SK-N-SH (cell line): ENCODE measurements around the gene KIF1A. TPM values are rescaled to one million over a fixed set of nuclear protein-coding genes. Genes with fewer than 3 reads are reported as not detected.

Experiments used
- CTCF ChIA-PET: fragments of 300-600, 350-600 bp; formaldehyde crosslinking; extraction: SDS; loops from one replicate; lab custom pipeline; 2021; lab: Yijun Ruan, JAX
- POLR2A ChIA-PET: fragments of 350-600 bp; sonication (Branson Sonifier 250); formaldehyde crosslinking; extraction: SDS; loops from one replicate; lab custom pipeline; 2020; ENCODE audit warnings: antibody characterized with exemption, inconsistent platforms; lab: Yijun Ruan, JAX
- DNase-seq: peaks from one replicate; pipeline ENCODE4 v3.0.0; 2012
- H2AFZ ChIP-seq: fragments of 200-600 bp; sonication (generic); 2 replicates; pipeline ENCODE4 v1.8.1; 2016; ENCODE audit warnings: antibody characterized with exemption, mild to moderate bottlenecking, low read depth
- H3F3A ChIP-seq: fragments of 200-600 bp; sonication (generic); replicated peaks from 2 replicates; pipeline ENCODE3; 2016; ENCODE audit warnings: antibody characterized with exemption, mild to moderate bottlenecking; ENCODE audit not compliant: insufficient read depth
- H3K27ac ChIP-seq, 2 experiments: fragments of 200-500 bp in 1 of 2; fragments of 200-600 bp in 1 of 2; sonication (Bioruptor generic) in 1 of 2; sonication (generic), shearing (Covaris generic) in 1 of 2; 2 replicates each; pipeline versions ENCODE4 v1.5.1 to v1.6.1; 2014 to 2016; ENCODE audit warnings: low read depth in 2 of 2, inconsistent platforms in 1 of 2, low read length in 1 of 2, mild to moderate bottlenecking in 1 of 2, mixed read lengths in 1 of 2
- H3K27me3 ChIP-seq: fragments of 200-600 bp; sonication (generic), shearing (Covaris generic); 2 replicates; pipeline ENCODE4 v1.6.1; 2016; ENCODE audit warnings: mixed run types; ENCODE audit not compliant: insufficient read depth
- H3K36me3 ChIP-seq, 2 experiments: fragments of 200-500 bp in 1 of 2; fragments of 200-600 bp in 1 of 2; sonication (Bioruptor generic) in 1 of 2; sonication (generic) in 1 of 2; replicated peaks in 1 of 2; 2 replicates each; pipeline versions ENCODE3 to v1.5.1; 2014 to 2016; ENCODE audit warnings: low read length in 1 of 2, mild to moderate bottlenecking in 1 of 2; ENCODE audit not compliant: insufficient read depth in 2 of 2, control insufficient read depth in 1 of 2
- H3K4me1 ChIP-seq, 2 experiments: fragments of 200-500 bp in 1 of 2; fragments of 200-600 bp in 1 of 2; sonication (Bioruptor generic) in 1 of 2; sonication (generic), shearing (Covaris generic) in 1 of 2; 2 replicates each; pipeline versions ENCODE4 v1.5.1 to v1.6.1; 2014 to 2016; ENCODE audit warnings: low read depth in 1 of 2, low read length in 1 of 2, mixed run types in 1 of 2; ENCODE audit not compliant: insufficient read depth in 2 of 2, control insufficient read depth in 1 of 2
- H3K4me2 ChIP-seq: fragments of 200-600 bp; sonication (generic), shearing (Covaris generic); 2 replicates; pipeline ENCODE4 v1.6.1; 2017; ENCODE audit warnings: mixed run types
- H3K4me3 ChIP-seq, 2 experiments: fragments of 200-500 bp in 1 of 2; fragments of 200-600 bp in 1 of 2; sonication (Bioruptor generic) in 1 of 2; sonication (generic), shearing (Covaris generic) in 1 of 2; 2 replicates each; pipeline versions ENCODE4 v1.5.1 to v1.8.1; 2014 to 2016; ENCODE audit warnings: low read depth in 2 of 2, inconsistent platforms in 1 of 2, low read length in 1 of 2, mild to moderate bottlenecking in 1 of 2, mixed read lengths in 1 of 2, moderate library complexity in 1 of 2
- H3K79me2 ChIP-seq: fragments of 200-600 bp; sonication (generic); 2 replicates; pipeline ENCODE4 v1.8.1; 2017; ENCODE audit warnings: mild to moderate bottlenecking; ENCODE audit not compliant: insufficient read depth
- H3K9ac ChIP-seq: fragments of 200-600 bp; sonication (generic); 2 replicates; pipeline ENCODE4 v1.6.1; 2017; ENCODE audit warnings: mixed run types
- H3K9me2 ChIP-seq: fragments of 200-600 bp; sonication (generic); 2 replicates; pipeline ENCODE4 v1.6.1; 2017; ENCODE audit warnings: mixed run types
- H3K9me3 ChIP-seq: fragments of 200-600 bp; sonication (generic); 2 replicates; pipeline ENCODE4 v1.6.1; 2017; ENCODE audit warnings: mixed run types, mild to moderate bottlenecking, moderate library complexity
- H4K20me1 ChIP-seq: fragments of 200-600 bp; sonication (generic); 2 replicates; pipeline ENCODE4 v1.6.1; 2017; ENCODE audit warnings: mild to moderate bottlenecking, mixed run types; ENCODE audit not compliant: insufficient read depth
- CHD2 ChIP-seq: fragments of 150-350 bp; IDR thresholded peaks from 2 replicates; pipeline ENCODE4 v1.6.1; 2018; ENCODE audit warnings: low read length; ENCODE audit not compliant: partially characterized antibody
- CTCF ChIP-seq: fragments of 200-600 bp; sonication (generic); IDR thresholded peaks from 2 replicates; pipeline ENCODE4 v1.6.1; 2017; ENCODE audit warnings: antibody characterized with exemption, mild to moderate bottlenecking, moderate library complexity
- ELF1 ChIP-seq: IDR thresholded peaks from 2 replicates; pipeline ENCODE4 v1.4.0; 2012
- FOSL2 ChIP-seq: IDR thresholded peaks from 2 replicates; pipeline ENCODE4 v1.4.0; 2012; ENCODE audit warnings: low read depth, mild to moderate bottlenecking, moderate library complexity, borderline replicate concordance
- FOXM1 ChIP-seq: IDR thresholded peaks from 2 replicates; pipeline ENCODE4 v1.4.0; 2012; ENCODE audit warnings: low read depth, mild to moderate bottlenecking
- GATA2 ChIP-seq: sonication (generic); formaldehyde crosslinking; IDR thresholded peaks from 2 replicates; pipeline ENCODE4 v1.5.0; 2020; ENCODE audit warnings: mild to moderate bottlenecking, missing genetic modification reagents
- JUND ChIP-seq: IDR thresholded peaks from 2 replicates; pipeline ENCODE4 v1.4.0; 2012
- MEF2A ChIP-seq: IDR thresholded peaks from 2 replicates; pipeline ENCODE4 v1.4.0; 2012; ENCODE audit warnings: low read depth, borderline replicate concordance
- POLR2AphosphoS5 ChIP-seq: IDR thresholded peaks from 2 replicates; pipeline ENCODE4 v1.6.1; 2012; ENCODE audit warnings: low read depth, low read length
- RCOR1 ChIP-seq: fragments of 150-350 bp; IDR thresholded peaks from 2 replicates; pipeline ENCODE4 v1.6.1; 2017; ENCODE audit warnings: antibody characterized with exemption, low read length
- RFX5 ChIP-seq: IDR thresholded peaks from 2 replicates; pipeline ENCODE4 v1.6.1; 2012; ENCODE audit warnings: mild to moderate bottlenecking, improper control_type of control experiment, low read length
- RXRA ChIP-seq: IDR thresholded peaks from 2 replicates; pipeline ENCODE4 v1.4.0; 2012; ENCODE audit warnings: low read depth, mild to moderate bottlenecking, borderline replicate concordance
- TCF12 ChIP-seq: IDR thresholded peaks from 2 replicates; pipeline ENCODE4 v1.4.0; 2012
- USF1 ChIP-seq: IDR thresholded peaks from 2 replicates; pipeline ENCODE4 v1.4.0; 2012; ENCODE audit warnings: low read depth, borderline replicate concordance
- WGBS: methylation state at CpG from one replicate; pipeline ENCODE4 v1.1.6; 2017; ENCODE audit warnings: low lambda C conversion rate; 5-methylcytosine and 5-hydroxymethylcytosine counted together
- polyA plus RNA-seq, 3 experiments: library from polyadenylated mRNA; depleted of rRNA; stranded (reverse); fragments of >200 nt; gene quantifications; 2 replicates each; pipeline ENCODE4 v1.2.3, GENCODE V29; 2012
- TF ChIP-seq, protein P1 (sequence below): IDR thresholded peaks from 2 replicates; pipeline ENCODE4 v1.4.0; 2012; ENCODE audit warnings: low read depth
- TF ChIP-seq, protein P2 (sequence below): fragments of 150-350 bp; IDR thresholded peaks from 2 replicates; pipeline ENCODE4 v1.6.1; 2017; ENCODE audit warnings: antibody characterized with exemption, low read length, low read depth, borderline replicate concordance

Gene KIF1A
- polyA plus RNA-seq, 1 of the 3 experiments (the other 2 are of a cell fraction): 0.21 TPM

GRCh38 chr2:240774856-240775255 is 45.2 kb downstream of the KIF1A start:
- Histone ChIP-seq H3F3A (no peaks in the 10 kb centered on the region), H3K27me3 (no peaks in the 10 kb centered on the region), H4K20me1 (no peaks in the 10 kb centered on the region), H3K79me2 (no peaks in the 10 kb centered on the region), H2AFZ (no peak overlapping the region), H3K9ac (no peak overlapping the region), H3K4me1 (no peaks in the 10 kb centered on the region), H3K9me3 (no peaks in the 10 kb centered on the region), H3K4me2 (no peak overlapping the region), H3K36me3 (no peaks in the 10 kb centered on the region), H3K27ac (no peak overlapping the region), H3K4me3 (no peak overlapping the region), H3K9me2 (no peaks in the 10 kb centered on the region)
- no peak for TF ChIP-seq POLR2AphosphoS5
- TF ChIP-seq, protein P1, sequence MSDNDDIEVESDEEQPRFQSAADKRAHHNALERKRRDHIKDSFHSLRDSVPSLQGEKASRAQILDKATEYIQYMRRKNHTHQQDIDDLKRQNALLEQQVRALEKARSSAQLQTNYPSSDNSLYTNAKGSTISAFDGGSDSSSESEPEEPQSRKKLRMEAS: no peak
- no peak for TF ChIP-seq FOXM1
- no peak for TF ChIP-seq RXRA
- 46% methylated on average over 3 of the region's 9 CpGs for WGBS
- DNase-seq: no peak
- ChIA-PET POLR2A (no interaction called here), CTCF (no interaction called here)

GRCh38 chr2:240769096-240769495 is 50.9 kb downstream of the KIF1A start:
- TF ChIP-seq JUND: no peak
- TF ChIP-seq, protein P2, sequence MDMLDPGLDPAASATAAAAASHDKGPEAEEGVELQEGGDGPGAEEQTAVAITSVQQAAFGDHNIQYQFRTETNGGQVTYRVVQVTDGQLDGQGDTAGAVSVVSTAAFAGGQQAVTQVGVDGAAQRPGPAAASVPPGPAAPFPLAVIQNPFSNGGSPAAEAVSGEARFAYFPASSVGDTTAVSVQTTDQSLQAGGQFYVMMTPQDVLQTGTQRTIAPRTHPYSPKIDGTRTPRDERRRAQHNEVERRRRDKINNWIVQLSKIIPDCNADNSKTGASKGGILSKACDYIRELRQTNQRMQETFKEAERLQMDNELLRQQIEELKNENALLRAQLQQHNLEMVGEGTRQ: no peak
- Histone ChIP-seq H2AFZ (no peak overlapping the region), H4K20me1 (no peaks in the 10 kb centered on the region), H3K27ac (no peak overlapping the region), H3K9ac (no peak overlapping the region), H3K9me2 (no peaks in the 10 kb centered on the region), H3K4me1 (no peaks in the 10 kb centered on the region; a peak in 1 of 4 replicates), H3K9me3 (no peaks in the 10 kb centered on the region), H3K4me2 (no peak overlapping the region), H3K36me3 (no peaks in the 10 kb centered on the region), H3K4me3 (no peak overlapping the region; a peak in 1 of 4 replicates), H3K79me2 (no peaks in the 10 kb centered on the region), H3F3A (no peaks in the 10 kb centered on the region), H3K27me3 (no peaks in the 10 kb centered on the region)
- ChIA-PET CTCF (interaction anchor here (1.2 to 1.9 kb wide), 2 partner anchors 9 to 71 kb away, joined by 3 to 7 read pairs; no protein-coding TSS in a partner anchor), POLR2A (no interaction called here)
- 60% methylated on average over 3 of the region's 7 CpGs for WGBS
- no peak for DNase-seq

DNA sequence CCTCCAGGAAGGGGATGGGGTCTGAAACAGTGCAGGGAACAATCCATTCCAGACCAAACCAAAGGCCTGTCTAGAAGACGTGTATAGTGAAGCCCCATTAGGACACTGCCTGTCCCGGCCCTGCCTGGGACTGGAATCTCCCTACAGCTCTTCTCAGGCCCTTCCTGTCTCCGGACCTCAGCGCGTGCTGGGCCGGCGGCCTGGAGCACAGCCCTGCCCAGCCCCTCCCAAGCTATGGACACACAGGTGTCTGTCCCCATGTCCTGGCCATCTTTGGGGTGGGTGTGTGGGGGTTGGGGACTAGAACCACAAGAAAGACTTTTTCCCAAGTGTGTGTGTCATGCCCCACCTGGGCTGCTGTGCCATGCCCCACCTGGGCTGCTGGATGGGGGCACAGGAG is 51.8 kb downstream of the KIF1A start:
- Histone ChIP-seq H3K4me2 (no peak overlapping the region), H3K27ac (no peak overlapping the region), H2AFZ (no peak overlapping the region), H3K4me3 (no peak overlapping the region), H3K27me3 (no peaks in the 10 kb centered on the region), H3K9ac (no peak overlapping the region), H4K20me1 (no peaks in the 10 kb centered on the region), H3F3A (no peaks in the 10 kb centered on the region), H3K9me3 (no peaks in the 10 kb centered on the region), H3K79me2 (no peaks in the 10 kb centered on the region), H3K36me3 (no peaks in the 10 kb centered on the region), H3K4me1 (no peaks in the 10 kb centered on the region; a peak in 1 of 4 replicates), H3K9me2 (no peaks in the 10 kb centered on the region)
- DNase-seq: no peak
- 50% methylated on average over 2 of the region's 7 CpGs for WGBS
- CTCF ChIA-PET: interaction anchor here (0.6 to 1.9 kb wide), 4 partner anchors 10 to 536 kb away, joined by 3 to 7 read pairs (median 4); no protein-coding TSS in a partner anchor
- POLR2A ChIA-PET: no interaction called here
- no peak for TF ChIP-seq USF1
- TF ChIP-seq TCF12: no peak
- no peak for TF ChIP-seq ELF1
- no peak for TF ChIP-seq FOSL2
- TF ChIP-seq RXRA: no peak
- TF ChIP-seq RCOR1: no peak
- TF ChIP-seq RFX5: no peak
- TF ChIP-seq, protein P2: no peak
- TF ChIP-seq CTCF: no peak
- no peak for TF ChIP-seq CHD2
- TF ChIP-seq GATA2: no peak
- no peak for TF ChIP-seq MEF2A
